Ovary (tissue), 9 donors: ENCODE results near the gene MRPL33. TPM values are rescaled to one million over a fixed set of nuclear protein-coding genes. Genes with fewer than 3 reads are reported as not detected.

ENCODE experiments used
- DNase-seq, 5 donors: peaks; one replicate each; pipeline ENCODE4 v3.0.0-alpha.2; 2019 to 2020
- H3K27ac ChIP-seq, 2 donors: fragments of 200-600 bp; one replicate each; pipeline versions ENCODE4 v1.5.1 to v1.8.0; 2019 to 2022
- H3K27me3 ChIP-seq: fragments of 200-600 bp; one replicate; pipeline ENCODE4 v1.8.0; 2022
- H3K36me3 ChIP-seq: fragments of 200-600 bp; sonication (generic); one replicate; pipeline ENCODE4 v1.5.1; 2019
- H3K4me1 ChIP-seq: one replicate; pipeline ENCODE4 v1.8.1; 2013; ENCODE audit warnings: mild to moderate bottlenecking, moderate library complexity; ENCODE audit not compliant: insufficient read depth
- H3K4me3 ChIP-seq: fragments of 200-600 bp; sonication (generic); one replicate; pipeline ENCODE4 v1.5.1; 2017
- H3K9me3 ChIP-seq, 2 donors: fragments of 200-600 bp in 1 of 2; sonication (generic) in 1 of 2; one replicate each; pipeline versions ENCODE4 v1.5.1 to v1.8.1; 2013 to 2019; ENCODE audit warnings: mild to moderate bottlenecking in 1 of 2, moderate library complexity in 1 of 2
- EP300 ChIP-seq: sonication (generic); formaldehyde crosslinking; IDR thresholded peaks from one replicate; pipeline ENCODE4 v1.6.1; 2017; ENCODE audit warnings: antibody characterized with exemption
- POLR2A ChIP-seq: fragments of 450-650 bp; IDR thresholded peaks from one replicate; pipeline ENCODE4 v1.6.1; 2017; ENCODE audit warnings: antibody characterized with exemption, mild to moderate bottlenecking, moderate library complexity
- WGBS, 3 donors: extraction: QIAGEN DNeasy Blood & Tissue Kit in 1 of 3; methylation state at CpG; one replicate each; pipeline versions ENCODE4 v1.1.5 to v1.1.7; 2013 to 2017; 5-methylcytosine and 5-hydroxymethylcytosine counted together
- intact Hi-C, 4 donors: fragments of 100-400 bp; cut with DNase I; formaldehyde crosslinking; loops; one replicate each; pipeline versions ENCODE4 v1.11.0 to v1.15.1; 2022 to 2023
- polyA plus RNA-seq, 2 donors: library from polyadenylated mRNA; stranded (reverse); fragments of 200-250 nt in 1 of 2; fragments of 350-450 nt in 1 of 2; fragmentation: Illumina TruSeq in 1 of 2; extraction: RNeasy Lipid Tissue Mini Kit (QIAGEN cat#74804) in 1 of 2; gene quantifications; one replicate each; pipeline ENCODE4 v1.2.3, GENCODE V29; 2013 to 2014
- total RNA-seq, 7 donors: library from RNA; depleted of rRNA in 2 of 7; stranded (reverse); fragments of >200 nt in 2 of 7; fragmentation: NEBNext Ultra II Directional in 3 of 7; extraction: Animal tissue kit (Norgen Biotek cat#: 25700) in 3 of 7; gene quantifications; one replicate each; pipeline versions ENCODE4 v1.1.0 to v1.2.4, GENCODE V29; 2016 to 2023
- TF ChIP-seq, protein P1 (sequence below), 3 donors: fragments of 450-650 bp in 2 of 3; fragments of 200-600 bp in 1 of 3; IDR thresholded peaks; one replicate each; pipeline versions ENCODE4 v1.5.1 to v1.8.0; 2016 to 2022; ENCODE audit warnings: antibody characterized with exemption in 3 of 3, mild to moderate bottlenecking in 1 of 3
- donor health status: DM: no; HTN: no; CAD: no; lungs with moderate emphysema.
- donor health status: DM: no; HTN: no; CAD: no.
- donor health status: Bipolar disorder and iron deficiency.
- donor health status: DM: yes; HTN: yes; CAD: no.
- donor health status: DM: no; HTN: no; CAD: no.
- donor health status: DM: yes; HTN: yes; CAD: no.

MRPL33 gene
- total and polyA plus RNA-seq, 9 donors, result 50.5 to 246 (median 63.2) TPM

- Histone ChIP-seq H3K4me3 (no peak overlapping the region), H3K36me3 (no peaks in the 10 kb centered on the region), H3K27me3 (no peaks in the 10 kb centered on the region), H3K4me1 (no peaks in the 10 kb centered on the region), H3K9me3 (no peaks in the 10 kb centered on the region), H3K27ac (no peak overlapping the region)
- 94 to 99% (median 98%) methylated on average over 1 of the region's 1 CpG for WGBS, 3 donors
- TF ChIP-seq POLR2A (no peak), EP300 (no peak)
- TF ChIP-seq, protein P1, sequence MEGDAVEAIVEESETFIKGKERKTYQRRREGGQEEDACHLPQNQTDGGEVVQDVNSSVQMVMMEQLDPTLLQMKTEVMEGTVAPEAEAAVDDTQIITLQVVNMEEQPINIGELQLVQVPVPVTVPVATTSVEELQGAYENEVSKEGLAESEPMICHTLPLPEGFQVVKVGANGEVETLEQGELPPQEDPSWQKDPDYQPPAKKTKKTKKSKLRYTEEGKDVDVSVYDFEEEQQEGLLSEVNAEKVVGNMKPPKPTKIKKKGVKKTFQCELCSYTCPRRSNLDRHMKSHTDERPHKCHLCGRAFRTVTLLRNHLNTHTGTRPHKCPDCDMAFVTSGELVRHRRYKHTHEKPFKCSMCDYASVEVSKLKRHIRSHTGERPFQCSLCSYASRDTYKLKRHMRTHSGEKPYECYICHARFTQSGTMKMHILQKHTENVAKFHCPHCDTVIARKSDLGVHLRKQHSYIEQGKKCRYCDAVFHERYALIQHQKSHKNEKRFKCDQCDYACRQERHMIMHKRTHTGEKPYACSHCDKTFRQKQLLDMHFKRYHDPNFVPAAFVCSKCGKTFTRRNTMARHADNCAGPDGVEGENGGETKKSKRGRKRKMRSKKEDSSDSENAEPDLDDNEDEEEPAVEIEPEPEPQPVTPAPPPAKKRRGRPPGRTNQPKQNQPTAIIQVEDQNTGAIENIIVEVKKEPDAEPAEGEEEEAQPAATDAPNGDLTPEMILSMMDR (IDR thresholded peaks at IDR 0.05), result no peak
- DNase-seq, result no peak
- intact Hi-C loops, result no loop called here
These were observed 52.9 kb downstream of the MRPL33 start for GRCh38 chr2:27824401-27824800.

- 79 to 90% (median 85%) methylated on average over 1 of the region's 1 CpG for WGBS, 3 donors
- no peak for DNase-seq
- no peaks in the 10 kb centered on the region for H3K4me1 ChIP-seq
- H3K27me3 ChIP-seq, result no peaks in the 10 kb centered on the region
- TF ChIP-seq POLR2A, result no peak
- TF ChIP-seq, protein P1 (IDR thresholded peaks at IDR 0.05), result no peak
- TF ChIP-seq EP300, result no peak
- no peaks in the 10 kb centered on the region for H3K9me3 ChIP-seq
- H3K27ac ChIP-seq, result no peak overlapping the region
- peaks cover 3% of the 10 kb centered on the region for H3K36me3 ChIP-seq
- intact Hi-C loops, result no loop called here
- no peak overlapping the region for H3K4me3 ChIP-seq
These were observed 56.8 kb downstream of the MRPL33 start for GRCh38 chr2:27828305-27828704.

Other genes with a start within 250 kb of the MRPL33 start
- 10 to 100 TPM; 40.2 to 69.3 (median 53.4) TPM for gene ZNF512, start 188.7 kb upstream of the MRPL33 start, total RNA-seq
- 10 to 100 TPM; 28.8 to 79.7 TPM for gene ZNF512, start 188.7 kb upstream of the MRPL33 start, polyA plus RNA-seq
- gene CCDC121, start 142.7 kb upstream of the MRPL33 start, total RNA-seq, result 1 to 10 TPM; 3.2 to 8.8 (median 6.5) TPM
- 1 to 10 TPM; 5.8 to 6.1 TPM for gene CCDC121, start 142.7 kb upstream of the MRPL33 start, polyA plus RNA-seq
- gene GPN1, start 142.7 kb upstream of the MRPL33 start, total RNA-seq, result 10 to 100 TPM; 15.1 to 24.3 (median 21.4) TPM
- gene GPN1, start 142.7 kb upstream of the MRPL33 start, polyA plus RNA-seq, result 10 to 100 TPM; 20.4 to 48.3 TPM
- 10 to 100 TPM; 20.4 to 29.2 (median 24.5) TPM for gene SUPT7L, start 108.1 kb upstream of the MRPL33 start, total RNA-seq
- gene SUPT7L, start 108.1 kb upstream of the MRPL33 start, polyA plus RNA-seq, result 10 to 100 TPM; 22.1 to 37.7 TPM
- 10 to 100 TPM; 15.0 to 19.2 (median 16.2) TPM for gene SLC4A1AP, start 107.8 kb upstream of the MRPL33 start, total RNA-seq
- gene SLC4A1AP, start 107.8 kb upstream of the MRPL33 start, polyA plus RNA-seq, result 10 to 100 TPM; 14.6 to 22.0 TPM
- 10 to 100 TPM in 1 of 7 donors, 1 to 10 TPM in 6; 1.9 to 32.9 (median 4.0) TPM for gene RBKS, start 118.7 kb downstream of the MRPL33 start, total RNA-seq
- 1 to 10 TPM; 2.4 to 6.9 TPM for gene RBKS, start 118.7 kb downstream of the MRPL33 start, polyA plus RNA-seq
- gene BABAM2, start 119.0 kb downstream of the MRPL33 start, total RNA-seq, result 10 to 100 TPM; 24.2 to 51.3 (median 46.8) TPM
- gene BABAM2, start 119.0 kb downstream of the MRPL33 start, polyA plus RNA-seq, result 10 to 100 TPM; 22.0 to 96.7 TPM